Tibial nerve (tissue), 4 donors: ENCODE measurements around the gene GMEB1. TPM values are rescaled to one million over a fixed set of nuclear protein-coding genes. Genes with fewer than 3 reads are reported as not detected.
"Not testable (repeated sequence)": the region's sequence is repeated elsewhere in the genome, so short reads cannot be mapped to it uniquely, and the experiment has no call there.

Experiments used
- DNase-seq, 2 donors: peaks; one replicate each; pipeline ENCODE4 v3.0.0-alpha.2; 2019; ENCODE audit warnings: low spot score in 2 of 2
- H3K27ac ChIP-seq, 4 donors: fragments of 200-600 bp; sonication (generic) in 3 of 4; one replicate each; pipeline ENCODE4 v1.5.1; 2017 to 2019; ENCODE audit warnings: mild to moderate bottlenecking in 1 of 4
- H3K27me3 ChIP-seq, 2 donors: fragments of 200-600 bp; sonication (generic) in 1 of 2; one replicate each; pipeline versions ENCODE4 v1.5.1 to v1.6.0; 2017 to 2019
- H3K36me3 ChIP-seq, 3 donors: fragments of 200-600 bp; sonication (generic); one replicate each; pipeline ENCODE4 v1.5.1; 2018 to 2019
- H3K4me1 ChIP-seq, 4 donors: fragments of 200-600 bp; sonication (generic) in 3 of 4; one replicate each; pipeline ENCODE4 v1.5.1; 2017 to 2019
- H3K4me3 ChIP-seq, 4 donors: fragments of 200-600 bp; sonication (generic) in 3 of 4; one replicate each; pipeline ENCODE4 v1.5.1; 2017 to 2019; ENCODE audit warnings: mild to moderate bottlenecking in 1 of 4, moderate library complexity in 1 of 4
- H3K9me3 ChIP-seq, 4 donors: fragments of 200-600 bp; sonication (generic) in 3 of 4; one replicate each; pipeline ENCODE4 v1.5.1; 2017 to 2019
- EP300 ChIP-seq, 2 donors: sonication (generic); formaldehyde crosslinking; IDR thresholded peaks; one replicate each; pipeline ENCODE4 v1.6.1; 2017; ENCODE audit warnings: antibody characterized with exemption in 2 of 2, mild to moderate bottlenecking in 1 of 2
- POLR2A ChIP-seq, 2 donors: fragments of 450-650 bp; IDR thresholded peaks; one replicate each; pipeline ENCODE4 v1.6.1; 2017; ENCODE audit warnings: antibody characterized with exemption in 2 of 2, mild to moderate bottlenecking in 2 of 2, moderate library complexity in 2 of 2
- WGBS, 2 donors: methylation state at CpG; one replicate each; pipeline ENCODE4 v1.1.5; 2018; 5-methylcytosine and 5-hydroxymethylcytosine counted together
- total RNA-seq, 4 donors: library from RNA; depleted of rRNA; stranded (reverse); fragments of >200 nt; gene quantifications; one replicate each; pipeline ENCODE4 v1.1.0, GENCODE V29; 2016
- TF ChIP-seq, protein P1 (sequence below), 5 experiments: fragments of 200-600 bp in 3 of 5; fragments of 450-650 bp in 2 of 5; sonication (generic) in 3 of 5; IDR thresholded peaks; one replicate each; pipeline ENCODE4 v1.5.1; 2016 to 2019; ENCODE audit warnings: antibody characterized with exemption in 5 of 5, mild to moderate bottlenecking in 3 of 5, moderate library complexity in 2 of 5

The GMEB1 gene
- total RNA-seq, 4 donors from 2014 or later = 7.1 to 16.2 (median 11.0) TPM

DNA sequence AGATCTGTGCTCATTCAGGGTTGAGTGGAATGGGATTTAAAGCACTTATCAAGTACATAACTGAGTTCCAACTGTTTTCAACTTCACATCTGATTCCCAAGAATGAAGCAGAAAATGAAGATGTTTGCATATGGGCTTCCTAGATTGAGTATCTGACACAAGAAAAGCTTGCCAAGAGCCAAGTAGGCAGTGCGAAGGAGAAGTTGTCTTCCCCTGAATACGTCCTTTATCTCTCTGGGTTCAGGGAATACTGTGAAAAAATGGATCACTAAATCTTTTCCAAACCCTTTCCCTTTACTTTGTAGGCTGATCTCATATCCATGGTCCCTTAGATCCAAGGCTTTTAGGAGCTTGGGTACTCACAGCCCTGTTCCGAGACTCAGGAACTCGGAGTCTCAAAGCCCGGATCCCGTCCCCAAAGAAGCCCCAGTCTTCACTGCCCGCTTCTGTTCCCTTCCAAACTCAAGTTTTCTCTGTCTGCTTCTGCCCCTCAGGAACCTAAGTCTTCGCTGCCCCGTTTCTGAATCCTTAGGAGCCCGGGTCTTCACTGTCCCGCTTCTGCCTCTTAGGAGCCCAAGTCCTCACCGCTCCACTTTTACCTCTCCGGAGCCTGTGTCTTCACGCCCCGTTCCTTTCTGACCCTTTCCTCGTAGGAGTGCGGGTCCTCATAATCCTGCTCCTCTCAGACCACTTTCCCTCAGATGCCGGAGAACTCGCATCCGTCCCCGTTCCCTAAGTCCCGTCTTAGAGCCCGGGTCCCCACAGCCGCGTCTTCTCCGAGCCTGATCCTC is 26.3 kb upstream of the GMEB1 start:
- Histone ChIP-seq H3K9me3 (no peaks in the 10 kb centered on the region), H3K4me1 (peaks cover 0 to 57% (median 21%) of the 10 kb centered on the region in 4 donors), H3K4me3 (peak overlapping the region; percentile 50 to 86 (median 76)), H3K36me3 (no peaks in the 10 kb centered on the region), H3K27me3 (no peaks in the 10 kb centered on the region), H3K27ac (peak overlapping the region; percentile 64 to 94 (median 86))
- TF ChIP-seq, protein P1, sequence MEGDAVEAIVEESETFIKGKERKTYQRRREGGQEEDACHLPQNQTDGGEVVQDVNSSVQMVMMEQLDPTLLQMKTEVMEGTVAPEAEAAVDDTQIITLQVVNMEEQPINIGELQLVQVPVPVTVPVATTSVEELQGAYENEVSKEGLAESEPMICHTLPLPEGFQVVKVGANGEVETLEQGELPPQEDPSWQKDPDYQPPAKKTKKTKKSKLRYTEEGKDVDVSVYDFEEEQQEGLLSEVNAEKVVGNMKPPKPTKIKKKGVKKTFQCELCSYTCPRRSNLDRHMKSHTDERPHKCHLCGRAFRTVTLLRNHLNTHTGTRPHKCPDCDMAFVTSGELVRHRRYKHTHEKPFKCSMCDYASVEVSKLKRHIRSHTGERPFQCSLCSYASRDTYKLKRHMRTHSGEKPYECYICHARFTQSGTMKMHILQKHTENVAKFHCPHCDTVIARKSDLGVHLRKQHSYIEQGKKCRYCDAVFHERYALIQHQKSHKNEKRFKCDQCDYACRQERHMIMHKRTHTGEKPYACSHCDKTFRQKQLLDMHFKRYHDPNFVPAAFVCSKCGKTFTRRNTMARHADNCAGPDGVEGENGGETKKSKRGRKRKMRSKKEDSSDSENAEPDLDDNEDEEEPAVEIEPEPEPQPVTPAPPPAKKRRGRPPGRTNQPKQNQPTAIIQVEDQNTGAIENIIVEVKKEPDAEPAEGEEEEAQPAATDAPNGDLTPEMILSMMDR (IDR thresholded peaks at IDR 0.05) = no peak
- TF ChIP-seq POLR2A (IDR thresholded peaks at IDR 0.05) = no peak
- TF ChIP-seq EP300 (IDR thresholded peaks at IDR 0.05) = no peak
- 0 to 1% methylated on average over 26 of the region's 26 CpGs for WGBS, 2 donors
- DNase-seq = no peak

DNA sequence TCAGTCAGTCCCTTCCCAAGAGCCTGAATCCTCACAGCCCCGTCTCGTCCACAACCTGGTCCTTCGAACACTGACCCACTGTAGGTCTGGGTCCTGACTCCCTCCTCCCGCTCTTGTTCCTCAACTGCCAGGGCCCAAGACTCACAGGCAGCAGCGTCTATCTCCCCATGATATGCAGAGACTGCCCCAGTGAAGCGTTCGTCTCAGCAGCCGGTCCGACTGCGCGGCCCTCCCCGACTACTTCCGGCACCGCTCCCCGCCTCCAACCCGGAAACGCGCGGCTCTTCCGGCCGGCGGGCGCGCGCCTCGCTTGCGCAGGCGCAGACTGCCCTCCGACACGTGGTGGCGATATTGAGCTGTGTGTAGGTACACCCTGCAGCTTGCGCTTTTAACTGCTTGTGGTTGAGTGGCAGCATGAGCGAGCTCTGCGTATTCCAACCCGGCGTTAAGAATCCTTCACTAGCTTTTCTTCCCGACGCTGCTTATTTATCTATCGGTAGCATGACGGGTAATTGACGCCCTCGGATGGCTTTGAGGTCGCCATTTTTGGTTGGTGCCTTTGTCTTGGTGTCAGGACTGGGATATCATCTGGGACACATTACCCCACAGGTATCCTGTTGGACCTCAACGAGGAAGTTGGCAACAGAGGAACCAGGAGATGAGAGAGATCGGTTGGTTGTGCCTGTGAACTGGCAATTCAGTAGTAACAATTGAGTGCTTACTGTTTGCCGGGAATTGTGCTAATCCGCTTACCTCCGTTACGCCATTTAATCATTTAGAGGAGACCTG is 25.5 kb upstream of the GMEB1 start, which contains the start of gene TAF12:
Gene TAF12, minus strand, starts transcription at position 221 of the 789 bp plus-strand sequence. CDS start 20,986 bp downstream, outside the sequence.
- Histone ChIP-seq H3K4me1 (peaks cover 0 to 65% (median 24%) of the 10 kb centered on the region in 4 donors), H3K4me3 (peak within 1 kb of the TSS; percentile 50 to 86 (median 76)), H3K27ac (peak within 1 kb of the TSS; percentile 64 to 94 (median 86)), H3K27me3 (no peaks in the 10 kb centered on the region), H3K36me3 (no peaks in the 10 kb centered on the region), H3K9me3 (no peaks in the 10 kb centered on the region)
- peak; percentile 81 to 86 for DNase-seq
- 1% methylated on average over 30 to 49 of the region's 49 CpGs for WGBS, 2 donors
- TF ChIP-seq, protein P1 (IDR thresholded peaks at IDR 0.05) = peak; percentile 36 to 82 (median 53)
- TF ChIP-seq EP300 (IDR thresholded peaks at IDR 0.05) = peak; percentile 86 to 97
- peak; percentile 89 to 94 for TF ChIP-seq POLR2A (IDR thresholded peaks at IDR 0.05)

- peak overlapping the region; percentile 64 to 94 (median 86) for H3K27ac ChIP-seq
- WGBS, 2 donors = 61 to 97% methylated on average over 3 of the region's 3 CpGs
- no peaks in the 10 kb centered on the region for H3K9me3 ChIP-seq
- H3K36me3 ChIP-seq = no peaks in the 10 kb centered on the region
- no peaks in the 10 kb centered on the region for H3K27me3 ChIP-seq
- peak overlapping the region in 1 of 4 donors; percentile 81 for H3K4me3 ChIP-seq
- no peak for DNase-seq
- TF ChIP-seq, protein P1 (IDR thresholded peaks at IDR 0.05) = no peak
- TF ChIP-seq EP300 (IDR thresholded peaks at IDR 0.05) (no peak), POLR2A (IDR thresholded peaks at IDR 0.05) (no peak)
- peaks cover 0 to 73% (median 30%) of the 10 kb centered on the region in 4 donors for H3K4me1 ChIP-seq
Observed at GRCh38 chr1:28644494-28644893, 24.1 kb upstream of the GMEB1 start.

DNA sequence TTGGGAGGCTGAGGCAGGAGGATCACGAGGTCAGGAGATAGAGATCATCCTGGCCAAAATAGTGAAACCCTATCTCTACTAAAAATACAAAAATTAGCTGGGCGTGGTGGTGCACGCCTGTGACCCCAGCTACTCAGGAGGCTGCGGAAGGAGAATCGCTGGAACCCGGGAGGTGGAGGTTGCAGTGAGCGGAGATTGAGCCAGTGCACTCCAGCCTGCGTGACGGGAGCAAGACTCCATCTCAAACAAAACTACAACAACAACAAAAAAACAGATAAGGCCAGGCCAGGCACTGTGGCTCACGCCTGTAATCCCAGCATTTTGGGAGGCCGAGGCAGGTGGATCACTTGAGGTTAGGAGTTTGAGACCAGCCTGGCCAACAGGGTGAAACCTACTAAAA is 23.2 kb upstream of the GMEB1 start:
- DNase-seq, H3K36me3 ChIP-seq, H3K27me3 ChIP-seq, H3K9me3 ChIP-seq, H3K27ac ChIP-seq, H3K4me3 ChIP-seq: not testable (repeated sequence)
- H3K4me1 ChIP-seq = peaks cover 0 to 64% (median 30%) of the 10 kb centered on the region in 4 donors
- 95 to 98% methylated on average over 11 of the region's 11 CpGs for WGBS, 2 donors

GRCh38 chr1:28646040-28646439 is 22.5 kb upstream of the GMEB1 start:
- Histone ChIP-seq H3K27me3 (no peaks in the 10 kb centered on the region), H3K36me3 (no peaks in the 10 kb centered on the region), H3K4me1 (peaks cover 0 to 58% (median 28%) of the 10 kb centered on the region in 4 donors), H3K27ac (no peak overlapping the region), H3K4me3 (no peak overlapping the region), H3K9me3 (no peaks in the 10 kb centered on the region)
- DNase-seq = no peak
- TF ChIP-seq, protein P1 (IDR thresholded peaks at IDR 0.05) = no peak
- TF ChIP-seq EP300 (IDR thresholded peaks at IDR 0.05) (no peak), POLR2A (IDR thresholded peaks at IDR 0.05) (no peak)
- 83 to 91% methylated on average over 1 of the region's 1 CpG for WGBS, 2 donors
